SK-N-MC (cell line): Measurements from ENCODE around the gene ZP1.

Experiments
- EZH2 ChIP-seq: fragments of 200-600 bp; sonication (generic); IDR thresholded peaks from one replicate; pipeline ENCODE4 v1.6.1; 2017; ENCODE audit warnings: antibody characterized with exemption
- FOXP2 ChIP-seq: optimal IDR thresholded peaks from 2 replicates; pipeline ENCODE3; 2011; ENCODE audit warnings: mild to moderate bottlenecking, moderate library complexity; ENCODE audit not compliant: insufficient read depth; ENCODE audit errors: extremely low read length, control extremely low read depth
- POLR2AphosphoS5 ChIP-seq: IDR thresholded peaks from 2 replicates; pipeline ENCODE4 v1.6.1; 2012; ENCODE audit warnings: mild to moderate bottlenecking, low read depth, low read length, borderline replicate concordance

GRCh38 chr11:60914633-60915247 lies 47.4 kb downstream of the ZP1 start:
- TF ChIP-seq EZH2: no peak
- TF ChIP-seq POLR2AphosphoS5: no peak
- no peak for TF ChIP-seq FOXP2
